ENCODE measurements around the gene KNCN.
A peak's percentile ranks its signal among the peaks of the same experiment; 100 is the strongest.

KNCN gene

GRCh38 chr1:46543382-46543760 is 8.1 kb downstream of the KNCN start:
- H3K4me1 Mint-ChIP-seq (ENCODE audit: low read depth) = peaks cover 5% of the 10 kb centered on the region
- H3K4me3 Mint-ChIP-seq = no peak overlapping the region
- H3K36me3 Mint-ChIP-seq (ENCODE audit: low read depth) = no peaks in the 10 kb centered on the region
- H3K27ac Mint-ChIP-seq = no peak overlapping the region
- peaks cover 64% of the 10 kb centered on the region for H3K27me3 Mint-ChIP-seq (ENCODE audit: low read depth)
- H3K9me3 Mint-ChIP-seq = no peaks in the 10 kb centered on the region

- Mint-ChIP-seq H3K27me3 (ENCODE audit: low read depth) (peaks cover 66% of the 10 kb centered on the region), H3K27ac (no peak overlapping the region), H3K4me3 (no peak overlapping the region), H3K9me3 (no peaks in the 10 kb centered on the region), H3K4me1 (ENCODE audit: low read depth) (peaks cover 1% of the 10 kb centered on the region), H3K36me3 (ENCODE audit: low read depth) (no peaks in the 10 kb centered on the region)
Observed at GRCh38 chr1:46539972-46540371, 11.5 kb downstream of the KNCN start.

- Mint-ChIP-seq H3K9me3 (no peaks in the 10 kb centered on the region), H3K27me3 (ENCODE audit: low read depth) (peaks cover 63% of the 10 kb centered on the region), H3K4me1 (ENCODE audit: low read depth) (peaks cover 2% of the 10 kb centered on the region), H3K4me3 (no peak overlapping the region), H3K27ac (no peak overlapping the region), H3K36me3 (ENCODE audit: low read depth) (peaks cover 1% of the 10 kb centered on the region)
Observed at GRCh38 chr1:46538147-46538546, 13.3 kb downstream of the KNCN start.

GRCh38 chr1:46537651-46538050 is 13.8 kb downstream of the KNCN start:
- Mint-ChIP-seq H3K27me3 (ENCODE audit: low read depth) (peaks cover 58% of the 10 kb centered on the region), H3K27ac (no peak overlapping the region), H3K9me3 (no peaks in the 10 kb centered on the region), H3K4me3 (no peak overlapping the region), H3K4me1 (ENCODE audit: low read depth) (peaks cover 2% of the 10 kb centered on the region), H3K36me3 (ENCODE audit: low read depth) (peaks cover 1% of the 10 kb centered on the region)

- H3K27me3 Mint-ChIP-seq (ENCODE audit: low read depth) = peaks cover 49% of the 10 kb centered on the region
- peaks cover 2% of the 10 kb centered on the region for H3K4me1 Mint-ChIP-seq (ENCODE audit: low read depth)
- H3K9me3 Mint-ChIP-seq = no peaks in the 10 kb centered on the region
- H3K27ac Mint-ChIP-seq = no peak overlapping the region
- H3K36me3 Mint-ChIP-seq (ENCODE audit: low read depth) = peaks cover 1% of the 10 kb centered on the region
- H3K4me3 Mint-ChIP-seq = no peak overlapping the region
Observed at GRCh38 chr1:46536527-46536926, 14.9 kb downstream of the KNCN start.

GRCh38 chr1:46535063-46535462 is 16.4 kb downstream of the KNCN start:
- H3K27ac Mint-ChIP-seq = no peak overlapping the region
- H3K27me3 Mint-ChIP-seq (ENCODE audit: low read depth) = peaks cover 41% of the 10 kb centered on the region
- no peaks in the 10 kb centered on the region for H3K9me3 Mint-ChIP-seq
- H3K4me1 Mint-ChIP-seq (ENCODE audit: low read depth) = peaks cover 2% of the 10 kb centered on the region
- peaks cover 1% of the 10 kb centered on the region for H3K36me3 Mint-ChIP-seq (ENCODE audit: low read depth)
- H3K4me3 Mint-ChIP-seq = no peak overlapping the region

- Mint-ChIP-seq H3K36me3 (ENCODE audit: low read depth) (peaks cover 1% of the 10 kb centered on the region), H3K9me3 (no peaks in the 10 kb centered on the region), H3K4me1 (ENCODE audit: low read depth) (peaks cover 14% of the 10 kb centered on the region), H3K4me3 (peak overlapping the region; percentile 88), H3K27me3 (ENCODE audit: low read depth) (peaks cover 42% of the 10 kb centered on the region), H3K27ac (no peak overlapping the region)
Observed at GRCh38 chr1:46533179-46533864, 18.1 kb downstream of the KNCN start.

GRCh38 chr1:46532498-46533178 is 18.8 kb downstream of the KNCN start:
- Mint-ChIP-seq H3K4me3 (no peak overlapping the region), H3K4me1 (ENCODE audit: low read depth) (peaks cover 16% of the 10 kb centered on the region), H3K27me3 (ENCODE audit: low read depth) (peaks cover 42% of the 10 kb centered on the region), H3K36me3 (ENCODE audit: low read depth) (peaks cover 1% of the 10 kb centered on the region), H3K9me3 (no peaks in the 10 kb centered on the region), H3K27ac (no peak overlapping the region)

GRCh38 chr1:46532095-46532494 is 19.4 kb downstream of the KNCN start:
- Mint-ChIP-seq H3K36me3 (ENCODE audit: low read depth) (peaks cover 1% of the 10 kb centered on the region), H3K27ac (no peak overlapping the region), H3K27me3 (ENCODE audit: low read depth) (peaks cover 41% of the 10 kb centered on the region), H3K4me1 (ENCODE audit: low read depth) (peaks cover 16% of the 10 kb centered on the region), H3K4me3 (no peak overlapping the region), H3K9me3 (no peaks in the 10 kb centered on the region)

GRCh38 chr1:46530791-46531409 is 20.5 kb downstream of the KNCN start:
- peaks cover 1% of the 10 kb centered on the region for H3K36me3 Mint-ChIP-seq (ENCODE audit: low read depth)
- peaks cover 33% of the 10 kb centered on the region for H3K27me3 Mint-ChIP-seq (ENCODE audit: low read depth)
- H3K4me1 Mint-ChIP-seq (ENCODE audit: low read depth) = peaks cover 16% of the 10 kb centered on the region
- no peak overlapping the region for H3K27ac Mint-ChIP-seq
- H3K9me3 Mint-ChIP-seq = no peaks in the 10 kb centered on the region
- H3K4me3 Mint-ChIP-seq = no peak overlapping the region

GRCh38 chr1:46530311-46530710 is 21.1 kb downstream of the KNCN start:
- H3K4me3 Mint-ChIP-seq = no peak overlapping the region
- H3K27ac Mint-ChIP-seq = no peak overlapping the region
- H3K27me3 Mint-ChIP-seq (ENCODE audit: low read depth) = peaks cover 34% of the 10 kb centered on the region
- H3K9me3 Mint-ChIP-seq = no peaks in the 10 kb centered on the region
- peaks cover 1% of the 10 kb centered on the region for H3K36me3 Mint-ChIP-seq (ENCODE audit: low read depth)
- peaks cover 16% of the 10 kb centered on the region for H3K4me1 Mint-ChIP-seq (ENCODE audit: low read depth)

- H3K9me3 Mint-ChIP-seq = no peaks in the 10 kb centered on the region
- H3K36me3 Mint-ChIP-seq (ENCODE audit: low read depth) = peaks cover 1% of the 10 kb centered on the region
- no peak overlapping the region for H3K27ac Mint-ChIP-seq
- peaks cover 22% of the 10 kb centered on the region for H3K27me3 Mint-ChIP-seq (ENCODE audit: low read depth)
- peaks cover 16% of the 10 kb centered on the region for H3K4me1 Mint-ChIP-seq (ENCODE audit: low read depth)
- no peak overlapping the region for H3K4me3 Mint-ChIP-seq
Observed at GRCh38 chr1:46529031-46529630, 22.3 kb downstream of the KNCN start.

- no peak overlapping the region for H3K4me3 Mint-ChIP-seq
- no peaks in the 10 kb centered on the region for H3K9me3 Mint-ChIP-seq
- H3K4me1 Mint-ChIP-seq (ENCODE audit: low read depth) = peaks cover 15% of the 10 kb centered on the region
- no peak overlapping the region for H3K27ac Mint-ChIP-seq
- peaks cover 17% of the 10 kb centered on the region for H3K27me3 Mint-ChIP-seq (ENCODE audit: low read depth)
- no peaks in the 10 kb centered on the region for H3K36me3 Mint-ChIP-seq (ENCODE audit: low read depth)
Observed at GRCh38 chr1:46528297-46528955, 23.0 kb downstream of the KNCN start.

- H3K9me3 Mint-ChIP-seq = no peaks in the 10 kb centered on the region
- H3K36me3 Mint-ChIP-seq (ENCODE audit: low read depth) = no peaks in the 10 kb centered on the region
- H3K27ac Mint-ChIP-seq = no peak overlapping the region
- H3K27me3 Mint-ChIP-seq (ENCODE audit: low read depth) = peaks cover 17% of the 10 kb centered on the region
- H3K4me1 Mint-ChIP-seq (ENCODE audit: low read depth) = peaks cover 16% of the 10 kb centered on the region
- no peak overlapping the region for H3K4me3 Mint-ChIP-seq
Observed at GRCh38 chr1:46527474-46528296, 23.8 kb downstream of the KNCN start.
